ENCODE measurements around the gene PCNX2. TPM values are rescaled to one million over a fixed set of nuclear protein-coding genes. Genes with fewer than 3 reads are reported as not detected.
A peak's percentile ranks its signal among the peaks of the same experiment; 100 is the strongest.

The PCNX2 gene
- total RNA-seq, 1 experiment from 2014 or later = 9.1 TPM

DNA sequence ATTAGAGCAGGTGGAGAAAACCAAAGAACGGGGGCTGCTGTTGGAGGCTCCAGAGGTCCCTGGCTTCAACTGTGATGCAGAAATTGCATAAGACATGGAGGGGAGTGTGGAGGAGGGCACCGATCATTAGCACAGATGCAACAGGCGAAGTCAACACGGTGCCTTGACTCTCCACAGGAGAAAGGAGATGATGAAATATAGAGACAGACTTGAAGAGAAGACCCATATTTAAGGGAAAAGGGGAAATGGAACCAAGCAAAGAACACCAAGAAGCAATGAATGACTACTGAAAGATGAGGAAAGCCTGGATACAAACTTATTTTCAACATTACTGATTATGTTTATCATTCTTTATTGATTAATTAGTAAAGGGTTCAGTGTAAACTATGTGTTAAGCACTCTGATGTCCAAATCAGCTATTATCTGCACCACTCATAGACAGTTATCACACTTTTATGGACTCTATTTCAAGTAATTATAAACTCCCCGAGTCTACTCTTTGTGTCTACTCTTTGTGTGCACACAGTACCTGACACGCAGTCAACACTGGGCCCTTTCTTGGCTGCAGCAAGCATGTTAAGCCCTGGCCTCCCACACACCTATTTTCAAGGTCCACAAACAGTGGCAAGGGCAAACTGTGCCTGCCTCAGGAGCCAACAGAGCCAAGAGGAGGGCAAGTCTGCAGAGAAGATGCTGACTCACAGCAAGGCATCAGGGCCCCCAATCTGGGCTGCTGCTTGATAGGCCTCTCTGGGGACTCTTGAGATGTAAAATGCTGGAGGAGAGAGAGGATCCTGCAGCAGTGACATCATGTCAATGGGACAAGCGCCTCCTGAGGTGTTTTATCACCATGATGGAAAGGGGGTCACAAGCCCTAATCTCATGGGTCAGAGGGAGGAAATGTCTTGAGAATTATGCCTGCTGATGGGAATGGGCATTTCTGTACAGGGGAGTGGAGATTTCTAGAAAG lies 17.6 kb downstream of the PCNX2 start:
- DNase-seq (ENCODE audit: low spot score) = peak; percentile 25
- TF ChIP-seq, protein P1, sequence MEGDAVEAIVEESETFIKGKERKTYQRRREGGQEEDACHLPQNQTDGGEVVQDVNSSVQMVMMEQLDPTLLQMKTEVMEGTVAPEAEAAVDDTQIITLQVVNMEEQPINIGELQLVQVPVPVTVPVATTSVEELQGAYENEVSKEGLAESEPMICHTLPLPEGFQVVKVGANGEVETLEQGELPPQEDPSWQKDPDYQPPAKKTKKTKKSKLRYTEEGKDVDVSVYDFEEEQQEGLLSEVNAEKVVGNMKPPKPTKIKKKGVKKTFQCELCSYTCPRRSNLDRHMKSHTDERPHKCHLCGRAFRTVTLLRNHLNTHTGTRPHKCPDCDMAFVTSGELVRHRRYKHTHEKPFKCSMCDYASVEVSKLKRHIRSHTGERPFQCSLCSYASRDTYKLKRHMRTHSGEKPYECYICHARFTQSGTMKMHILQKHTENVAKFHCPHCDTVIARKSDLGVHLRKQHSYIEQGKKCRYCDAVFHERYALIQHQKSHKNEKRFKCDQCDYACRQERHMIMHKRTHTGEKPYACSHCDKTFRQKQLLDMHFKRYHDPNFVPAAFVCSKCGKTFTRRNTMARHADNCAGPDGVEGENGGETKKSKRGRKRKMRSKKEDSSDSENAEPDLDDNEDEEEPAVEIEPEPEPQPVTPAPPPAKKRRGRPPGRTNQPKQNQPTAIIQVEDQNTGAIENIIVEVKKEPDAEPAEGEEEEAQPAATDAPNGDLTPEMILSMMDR (conservative IDR thresholded peaks at IDR 0.05; ENCODE audit: low read depth, low read length) = no peak
- TF ChIP-seq EZH2 (IDR thresholded peaks at IDR 0.05; ENCODE audit: borderline replicate concordance, low read depth, low read length, poor library complexity, severe bottlenecking) = no peak
- CTCF ChIA-PET = no interaction called here
- Histone ChIP-seq H3K27ac (ENCODE audit: low read depth, low read length, poor library complexity, severe bottlenecking) (no peak overlapping the region), H3K9me3 (ENCODE audit: low read depth, low read length, poor library complexity, severe bottlenecking) (no peaks in the 10 kb centered on the region), H3K36me3 (ENCODE audit: insufficient read depth, low read length, poor library complexity, severe bottlenecking) (no peaks in the 10 kb centered on the region), H3K27me3 (replicated peaks; ENCODE audit: insufficient read depth, low read depth, low read length, poor library complexity) (no peaks in the 10 kb centered on the region), H3K4me1 (ENCODE audit: insufficient read depth, low read length, poor library complexity, severe bottlenecking) (no peaks in the 10 kb centered on the region), H3K4me3 (ENCODE audit: low read depth, low read length, poor library complexity, severe bottlenecking) (no peak overlapping the region)
- no TSS peak for BruUV-seq (replicated peaks)
- intact Hi-C loops (cut with micrococcal nuclease; ENCODE audit: unreplicated experiment) = no loop called here
- POLR2A ChIA-PET (ENCODE audit: low non-redundant PET) = no interaction called here

DNA sequence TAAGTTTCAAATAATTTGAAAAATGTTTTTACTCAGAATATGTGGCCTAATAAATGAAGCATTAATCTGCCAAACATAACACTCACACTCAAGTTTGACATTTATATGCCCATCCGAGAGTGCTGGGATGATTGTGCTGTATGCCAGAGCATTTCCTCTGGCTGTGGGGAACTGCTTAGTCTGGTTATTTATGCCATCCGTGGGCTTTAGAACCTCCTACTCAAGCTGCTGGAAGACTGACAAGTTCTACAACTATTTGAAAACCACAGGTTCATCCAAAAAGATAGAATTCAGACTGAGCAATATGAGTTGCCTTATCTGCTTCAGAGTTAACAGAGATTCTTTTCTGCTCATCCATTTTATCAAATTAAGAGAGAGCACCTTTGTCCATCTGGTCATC lies 25.9 kb downstream of the PCNX2 start:
- CTCF ChIA-PET = no interaction called here
- Histone ChIP-seq H3K27ac (ENCODE audit: low read depth, low read length, poor library complexity, severe bottlenecking) (no peak overlapping the region), H3K27me3 (replicated peaks; ENCODE audit: insufficient read depth, low read depth, low read length, poor library complexity) (no peaks in the 10 kb centered on the region), H3K4me1 (ENCODE audit: insufficient read depth, low read length, poor library complexity, severe bottlenecking) (peaks cover 3% of the 10 kb centered on the region), H3K4me3 (ENCODE audit: low read depth, low read length, poor library complexity, severe bottlenecking) (no peak overlapping the region), H3K9me3 (ENCODE audit: low read depth, low read length, poor library complexity, severe bottlenecking) (no peaks in the 10 kb centered on the region), H3K36me3 (ENCODE audit: insufficient read depth, low read length, poor library complexity, severe bottlenecking) (no peaks in the 10 kb centered on the region)
- intact Hi-C loops (cut with micrococcal nuclease; ENCODE audit: unreplicated experiment) = no loop called here
- POLR2A ChIA-PET (ENCODE audit: low non-redundant PET) = no interaction called here
- peak; percentile 67 for DNase-seq (ENCODE audit: low spot score)
- TF ChIP-seq, protein P1 (conservative IDR thresholded peaks at IDR 0.05; ENCODE audit: low read depth, low read length) = no peak
- no peak for TF ChIP-seq EZH2 (IDR thresholded peaks at IDR 0.05; ENCODE audit: borderline replicate concordance, low read depth, low read length, poor library complexity, severe bottlenecking)
- no TSS peak for BruUV-seq (replicated peaks)

DNA sequence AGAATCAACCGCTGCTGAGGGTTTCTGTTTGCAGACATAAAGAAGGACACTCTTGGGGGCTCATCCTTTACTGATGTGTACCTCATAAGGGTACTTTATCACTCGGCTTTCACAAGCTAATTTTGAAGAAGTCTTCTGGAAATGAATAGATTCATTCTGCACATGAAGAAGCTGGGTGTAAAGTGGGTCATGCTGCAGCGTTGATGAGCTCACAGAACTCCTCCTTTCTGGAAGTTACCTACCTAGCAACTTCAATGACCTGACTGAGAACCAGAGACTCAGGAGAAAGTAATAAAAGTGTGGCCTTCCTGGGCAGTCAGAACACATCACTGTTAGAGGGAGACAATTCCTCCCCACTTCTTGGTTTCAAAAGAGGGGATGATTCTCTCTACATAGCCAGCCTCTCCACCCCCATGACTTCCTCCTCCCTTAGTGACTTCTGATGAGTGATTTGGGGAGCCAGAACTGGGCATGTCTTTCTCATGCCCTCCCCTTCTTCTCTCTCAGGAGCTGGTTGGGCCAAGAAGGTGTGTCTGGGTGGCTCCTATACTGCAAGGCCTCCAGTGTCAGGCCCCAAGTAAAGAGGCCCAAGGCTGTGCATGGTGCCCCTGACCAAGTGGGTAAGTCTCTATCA lies 27.0 kb downstream of the PCNX2 start:
- Histone ChIP-seq H3K4me1 (ENCODE audit: insufficient read depth, low read length, poor library complexity, severe bottlenecking) (peaks cover 3% of the 10 kb centered on the region), H3K9me3 (ENCODE audit: low read depth, low read length, poor library complexity, severe bottlenecking) (no peaks in the 10 kb centered on the region)
- BruUV-seq (replicated peaks) = no TSS peak

More for the DNA sequence above, 27.0 kb downstream of the PCNX2 start:
- Histone ChIP-seq H3K27ac (ENCODE audit: low read depth, low read length, poor library complexity, severe bottlenecking) (no peak overlapping the region), H3K4me3 (ENCODE audit: low read depth, low read length, poor library complexity, severe bottlenecking) (no peak overlapping the region), H3K36me3 (ENCODE audit: insufficient read depth, low read length, poor library complexity, severe bottlenecking) (no peaks in the 10 kb centered on the region), H3K27me3 (replicated peaks; ENCODE audit: insufficient read depth, low read depth, low read length, poor library complexity) (no peaks in the 10 kb centered on the region)
- POLR2A ChIA-PET (ENCODE audit: low non-redundant PET) = no interaction called here
- no peak for TF ChIP-seq EZH2 (IDR thresholded peaks at IDR 0.05; ENCODE audit: borderline replicate concordance, low read depth, low read length, poor library complexity, severe bottlenecking)
- DNase-seq (ENCODE audit: low spot score) = no peak
- CTCF ChIA-PET = no interaction called here
- intact Hi-C loops (cut with micrococcal nuclease; ENCODE audit: unreplicated experiment) = no loop called here
